GM12873 (cell line): Measurements from ENCODE around the gene OPRM1.

ENCODE experiments used
- CTCF ChIP-seq: IDR thresholded peaks from 2 replicates; pipeline ENCODE4 v1.5.1; 2012; ENCODE audit warnings: low read depth, mild to moderate bottlenecking, moderate library complexity, low read length, control low read depth; ENCODE audit not compliant: insufficient read depth; ENCODE audit errors: missing control alignments

Gene OPRM1

GRCh38 chr6:154232013-154232910, 193.2 kb downstream of the OPRM1 start:
- TF ChIP-seq CTCF: no peak

- no peak for TF ChIP-seq CTCF
Measured at GRCh38 chr6:154233383-154233782, 194.3 kb downstream of the OPRM1 start.

GRCh38 chr6:154234019-154234772, 195.2 kb downstream of the OPRM1 start:
- TF ChIP-seq CTCF: no peak

GRCh38 chr6:154236646-154237301, 197.7 kb downstream of the OPRM1 start:
- no peak for TF ChIP-seq CTCF

GRCh38 chr6:154238831-154239230, 199.8 kb downstream of the OPRM1 start:
- no peak for TF ChIP-seq CTCF

GRCh38 chr6:154239392-154239791, 200.4 kb downstream of the OPRM1 start:
- no peak for TF ChIP-seq CTCF

GRCh38 chr6:154241581-154241980, 202.5 kb downstream of the OPRM1 start:
- no peak for TF ChIP-seq CTCF
